Fibroblast of upper back skin (primary cell): ENCODE data around the gene TSKU.
A peak's percentile ranks its signal among the peaks of the same experiment; 100 is the strongest.
"Not testable (repeated sequence)": the region's sequence is repeated elsewhere in the genome, so short reads cannot be mapped to it uniquely, and the experiment has no call there.

Experiments
- DNase-seq: peaks from one replicate; pipeline ENCODE4 v3.0.0-alpha.2; 2013

TSKU gene

DNA sequence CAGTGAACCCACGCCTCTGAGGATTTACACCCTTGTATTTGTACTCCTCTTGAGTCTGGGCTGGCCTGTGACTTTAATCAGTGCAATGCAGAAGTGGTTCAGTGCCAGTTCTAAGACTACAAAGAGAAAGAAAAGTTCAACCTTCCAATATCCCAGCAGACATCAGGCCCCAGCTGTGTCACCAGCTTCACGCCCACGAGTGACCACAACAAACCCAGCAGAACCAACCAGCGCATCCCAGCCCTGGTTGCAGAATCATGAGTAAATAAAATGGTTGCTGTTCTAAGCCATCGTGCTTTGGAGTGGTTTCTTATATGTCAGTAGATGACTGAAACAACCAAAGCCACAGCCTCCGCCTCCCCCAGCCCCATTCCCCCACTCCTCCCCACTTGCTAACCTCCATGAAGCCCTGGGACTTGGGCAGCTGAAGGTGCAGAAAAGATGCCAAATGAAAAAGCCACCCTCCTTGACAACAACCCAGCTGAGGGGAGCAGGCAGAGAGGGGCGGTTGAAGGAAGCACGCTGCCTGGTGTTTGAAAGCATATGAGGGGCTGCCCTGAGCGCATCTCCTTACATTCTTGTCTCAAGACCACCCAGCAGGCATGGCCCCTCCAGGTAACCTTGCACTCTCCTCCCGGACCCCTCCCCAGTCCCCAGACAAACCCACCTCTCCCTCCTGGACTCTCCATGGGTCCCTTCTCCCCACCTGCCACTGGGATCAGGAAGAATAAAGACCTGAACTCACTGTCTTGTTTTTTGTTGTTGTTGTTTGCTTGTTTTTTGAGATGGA lies 20.9 kb downstream of the TSKU start:
- DNase-seq = no peak

DNA sequence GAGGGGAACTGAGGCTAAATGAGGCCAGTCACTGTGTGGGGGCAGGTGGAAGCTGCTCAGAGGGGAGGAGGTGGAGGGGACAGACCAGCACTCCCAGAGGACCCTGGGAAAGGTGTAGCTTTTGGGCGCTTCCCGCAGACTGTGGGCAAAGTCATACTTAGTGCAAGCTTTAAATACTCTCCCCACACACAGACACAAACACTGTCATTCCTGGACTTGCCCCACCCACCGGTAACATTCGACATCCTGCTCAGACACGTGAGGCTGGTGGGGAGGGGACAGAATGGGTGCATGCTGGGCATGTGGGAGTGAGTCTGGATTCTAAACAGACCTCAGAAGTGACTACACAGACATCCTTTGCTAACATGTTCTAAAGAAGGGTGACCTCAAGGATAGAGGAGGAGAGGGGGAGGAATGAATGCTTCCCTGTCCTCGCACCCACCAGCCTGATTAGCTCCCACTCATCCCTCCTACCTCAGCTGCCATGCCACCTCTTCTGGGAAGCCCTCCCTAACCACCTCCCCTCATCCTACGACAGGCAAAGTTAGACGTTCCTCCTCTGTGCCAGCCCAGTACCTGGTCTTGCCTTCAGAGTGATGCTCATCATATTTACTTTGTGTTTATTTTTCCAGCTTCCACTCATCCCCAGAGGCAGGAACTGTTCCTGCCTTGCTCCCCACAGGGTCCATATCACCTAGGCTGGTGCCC lies 22.2 kb downstream of the TSKU start:
- DNase-seq = no peak

DNA sequence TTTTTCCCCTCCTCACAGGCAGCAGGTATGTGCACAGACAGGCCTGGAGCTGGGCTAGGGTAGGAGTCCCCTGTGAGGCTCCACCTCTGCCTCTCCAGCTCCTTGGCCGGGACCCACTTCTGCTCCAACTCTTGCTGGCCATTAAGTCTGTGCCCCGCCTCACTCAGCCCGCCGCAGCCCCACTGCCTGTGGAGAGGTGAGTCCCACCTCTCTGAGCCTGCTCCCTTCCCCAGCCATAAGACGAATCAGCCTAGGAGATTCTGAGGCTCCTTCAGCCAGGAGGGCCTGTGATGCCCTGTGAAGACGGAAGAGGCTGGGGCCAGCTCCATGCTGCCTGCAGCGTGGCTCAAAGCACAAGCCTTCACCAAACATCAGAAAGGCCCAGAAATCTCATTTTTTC lies 23.0 kb downstream of the TSKU start:
- DNase-seq = no peak

DNA sequence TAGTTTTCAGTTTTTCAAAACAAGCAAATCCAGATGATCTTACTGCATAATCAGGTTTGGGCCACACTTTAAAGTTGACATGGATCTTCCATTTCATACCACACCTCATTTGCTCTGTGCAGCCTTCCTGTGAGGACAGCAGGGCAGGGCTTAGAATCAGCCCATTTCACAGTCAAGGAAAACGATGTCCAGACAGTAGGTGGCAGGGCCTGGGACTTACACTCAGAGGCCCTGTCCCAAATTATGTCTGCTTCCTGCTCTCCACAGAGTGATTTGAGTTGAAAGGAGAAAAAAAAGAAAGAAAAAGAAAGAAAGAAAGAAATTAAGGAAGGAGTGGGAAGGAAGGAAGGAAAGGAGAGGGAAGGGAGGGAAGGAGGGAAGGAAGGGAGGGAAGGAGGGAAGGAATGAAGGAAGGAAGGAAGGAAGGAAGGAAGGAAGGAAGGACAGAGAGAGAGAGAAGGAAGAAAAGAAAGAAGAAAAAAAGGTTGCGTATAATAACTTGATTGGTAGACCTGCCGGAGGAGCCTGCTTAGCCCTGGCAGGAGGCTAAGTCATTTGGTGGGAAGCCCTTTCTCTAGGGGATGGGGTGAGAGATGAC lies 23.6 kb downstream of the TSKU start:
- no peak for DNase-seq

DNA sequence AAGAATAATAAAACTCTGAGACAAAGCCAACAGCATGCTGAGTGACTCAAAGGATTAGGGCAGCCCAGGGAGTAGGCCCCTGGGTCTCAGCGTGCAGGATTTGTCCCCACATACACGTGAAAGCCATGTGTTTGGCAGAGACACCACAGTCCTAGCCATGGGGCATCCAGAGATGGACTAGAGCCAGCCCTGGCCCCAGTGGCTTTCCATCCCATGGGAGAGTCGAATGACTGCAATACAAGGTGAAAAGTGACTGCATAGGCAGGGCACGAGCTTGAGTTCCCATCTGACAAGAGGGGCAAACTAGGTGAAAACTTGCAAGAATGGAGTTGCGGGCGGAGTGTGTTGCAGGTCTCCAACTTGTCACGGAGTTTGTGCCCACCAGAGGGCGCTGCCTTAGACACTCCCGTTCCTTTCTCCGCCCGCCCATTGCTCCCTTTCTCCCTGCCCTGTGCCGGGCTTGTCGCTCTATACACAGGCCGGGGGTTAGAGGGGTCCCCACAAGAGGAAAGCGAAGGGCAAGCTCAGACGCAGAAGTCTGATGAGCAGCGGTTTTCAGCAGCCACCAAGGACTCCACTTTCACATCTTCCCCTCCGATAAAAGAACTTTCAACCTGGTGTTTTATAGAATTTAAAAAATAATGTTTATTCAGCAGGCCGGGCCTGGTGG lies 24.2 kb downstream of the TSKU start:
- DNase-seq = peak; percentile 71

DNA sequence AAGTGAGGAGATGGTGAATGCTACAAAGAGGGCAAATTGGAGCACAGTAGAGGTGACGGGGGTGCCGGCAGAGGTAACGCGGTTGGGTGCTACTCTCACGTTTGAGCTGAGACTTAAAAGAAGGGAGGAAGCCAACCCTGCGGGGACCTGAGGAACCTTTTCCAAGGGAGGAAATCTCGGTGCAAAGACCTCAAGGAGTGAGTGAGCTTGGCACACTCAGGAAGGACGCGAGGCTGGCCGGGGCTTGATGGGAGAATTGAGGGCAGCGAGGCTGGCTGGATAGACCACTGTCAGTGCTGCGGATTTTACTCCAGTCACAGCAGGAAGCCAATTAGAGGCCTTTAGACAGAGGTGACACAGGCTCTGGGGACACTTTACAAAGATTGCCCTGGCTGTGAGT lies 25.0 kb downstream of the TSKU start:
- no peak for DNase-seq

DNA sequence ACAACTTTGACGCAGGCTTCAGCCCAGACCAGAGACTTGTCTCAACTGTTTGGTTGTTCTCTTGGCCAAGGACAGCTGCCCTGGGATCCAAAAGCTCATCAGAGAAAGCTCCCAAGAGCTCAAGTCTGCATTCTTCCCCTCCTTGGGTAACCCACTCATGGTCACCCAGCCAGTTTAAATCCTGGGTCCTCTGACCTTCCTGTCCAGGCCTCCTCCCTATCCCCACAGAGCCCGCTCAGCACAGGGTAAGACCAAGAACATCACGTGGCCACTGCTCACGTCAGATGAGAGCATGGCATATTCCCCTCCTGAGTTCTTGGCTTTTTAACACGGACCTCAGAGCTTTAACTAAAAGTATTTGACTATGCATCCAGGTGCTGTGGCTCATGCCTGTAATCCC lies 25.8 kb downstream of the TSKU start:
- DNase-seq = no peak

DNA sequence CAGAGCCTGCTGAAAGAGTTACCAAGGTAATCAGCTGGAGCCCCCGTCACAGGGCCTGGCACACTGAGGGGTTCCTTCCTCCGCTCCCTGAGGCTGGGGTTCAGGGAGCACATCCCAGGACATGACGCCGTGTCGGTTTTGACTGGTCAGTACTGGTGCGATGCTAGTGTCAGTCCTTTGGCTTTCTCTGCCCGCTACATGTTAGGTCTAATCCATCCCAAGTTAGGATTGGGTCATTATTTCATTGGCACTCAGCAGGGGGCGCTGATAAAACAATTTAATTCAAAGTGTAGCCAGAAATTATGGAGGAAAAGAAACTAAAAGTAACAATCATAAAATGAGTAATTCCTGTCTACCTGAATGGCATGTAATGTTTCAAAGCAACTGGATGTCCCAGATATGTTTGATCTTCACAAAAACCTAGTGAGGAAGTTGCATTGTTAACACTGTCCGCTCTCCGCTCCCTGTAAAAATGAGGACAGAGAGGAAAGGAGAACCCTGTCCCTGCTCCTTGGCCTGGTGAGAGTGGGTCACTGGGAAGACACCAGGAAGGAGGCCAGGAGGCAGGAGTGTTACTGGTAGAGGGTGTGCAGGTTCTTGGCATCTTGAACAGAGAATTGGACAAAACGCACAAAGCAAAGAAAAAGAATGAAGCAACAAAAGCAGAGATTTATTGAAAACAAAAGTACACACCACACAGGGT lies 27.1 kb downstream of the TSKU start:
- DNase-seq = peak; percentile 20

DNA sequence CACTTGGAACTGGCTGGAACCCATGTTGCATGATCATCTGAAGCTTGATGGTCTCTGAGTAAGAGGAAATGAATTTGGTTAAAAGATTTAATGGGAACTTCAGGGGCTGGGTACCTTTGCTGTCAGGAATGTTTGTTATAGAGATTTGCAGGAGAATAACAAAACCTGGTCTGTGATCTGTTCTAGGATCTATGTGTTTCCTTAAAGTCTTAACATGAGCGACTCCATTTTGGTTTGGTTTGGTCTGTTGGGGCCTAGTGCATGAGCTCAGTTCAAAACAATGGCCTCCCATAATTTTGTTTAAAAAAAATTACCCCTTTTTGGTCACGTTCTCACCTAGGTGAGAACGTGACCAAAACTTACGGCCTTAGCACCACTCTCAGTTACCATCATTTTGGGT lies 28.1 kb downstream of the TSKU start:
- DNase-seq = no peak

DNA sequence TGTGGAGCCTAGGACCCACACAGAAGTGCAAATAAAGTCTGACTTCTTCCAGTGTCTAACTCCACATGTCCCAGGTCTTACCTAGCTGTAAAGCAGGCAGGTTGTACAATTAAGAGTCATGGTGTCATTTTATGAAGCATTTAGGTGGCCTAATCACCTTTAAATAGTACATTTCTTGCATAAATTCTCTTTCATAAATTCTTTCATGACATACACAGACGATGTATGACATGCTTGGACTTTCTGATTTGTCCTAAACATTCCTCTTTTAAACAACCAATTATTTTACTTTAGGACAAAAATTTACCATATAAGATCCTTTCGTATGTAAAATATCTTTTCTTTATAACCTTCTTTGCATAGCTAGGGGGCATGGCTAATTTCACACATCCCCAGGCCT lies 31.3 kb downstream of the TSKU start:
- DNase-seq = no peak

DNA sequence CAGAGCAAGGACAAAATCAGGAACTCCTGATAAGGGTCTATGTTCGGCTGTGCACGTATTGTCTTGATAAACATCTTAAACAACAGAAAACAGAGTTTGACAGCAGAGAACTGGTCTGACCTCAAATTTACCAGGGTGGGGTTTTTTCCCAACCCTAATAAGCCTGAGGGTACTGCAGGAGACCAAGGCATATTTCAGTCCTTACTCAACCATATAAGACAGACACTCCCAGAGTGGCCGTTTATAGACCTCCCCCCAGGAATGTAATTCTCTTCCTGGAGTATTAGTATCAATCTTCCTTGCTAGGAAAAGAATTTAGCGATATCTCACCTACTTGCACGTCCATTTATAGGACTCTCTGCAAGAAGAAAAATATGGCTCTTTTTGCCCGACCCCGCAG lies 32.5 kb downstream of the TSKU start:
- DNase-seq = not testable (repeated sequence)

DNA sequence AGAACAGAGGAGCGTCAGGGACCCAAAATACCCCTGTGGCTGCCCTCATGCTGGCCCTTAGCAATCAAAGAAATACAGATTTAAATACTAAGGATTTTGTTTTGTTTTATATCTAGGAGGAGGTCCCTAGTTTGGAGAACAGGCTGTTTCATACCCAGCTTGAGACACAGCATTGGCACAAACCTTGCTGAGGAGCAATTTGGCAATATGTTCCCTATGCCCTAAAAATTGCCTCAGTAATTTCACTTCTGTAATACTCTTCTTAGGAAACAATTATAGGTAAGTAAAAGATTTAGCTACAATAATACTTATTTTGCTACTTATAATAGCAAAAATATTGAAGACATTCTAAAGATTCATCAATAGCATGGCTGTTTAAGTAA lies 37.0 kb downstream of the TSKU start:
- DNase-seq = no peak

DNA sequence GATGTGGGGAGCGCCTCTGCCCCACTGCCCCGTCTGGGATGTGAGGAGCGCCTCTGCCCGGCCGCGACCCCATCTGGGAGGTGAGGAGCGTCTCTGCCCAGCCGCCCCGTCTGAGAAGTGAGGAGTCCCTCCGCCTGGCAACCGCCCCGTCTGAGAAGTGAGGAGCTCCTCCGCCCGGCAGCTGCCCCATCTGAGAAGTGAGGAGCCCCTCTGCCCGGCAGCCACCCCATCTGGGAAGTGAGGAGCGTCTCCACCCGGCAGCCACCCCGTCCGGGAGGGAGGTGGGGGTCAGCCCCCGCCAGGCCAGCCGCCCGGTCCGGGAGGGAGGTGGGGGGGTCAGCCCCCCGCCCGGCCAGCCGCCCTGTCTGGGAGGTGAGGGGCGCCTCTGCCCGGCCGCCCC lies 38.2 kb downstream of the TSKU start:
- not testable (repeated sequence) for DNase-seq

DNA sequence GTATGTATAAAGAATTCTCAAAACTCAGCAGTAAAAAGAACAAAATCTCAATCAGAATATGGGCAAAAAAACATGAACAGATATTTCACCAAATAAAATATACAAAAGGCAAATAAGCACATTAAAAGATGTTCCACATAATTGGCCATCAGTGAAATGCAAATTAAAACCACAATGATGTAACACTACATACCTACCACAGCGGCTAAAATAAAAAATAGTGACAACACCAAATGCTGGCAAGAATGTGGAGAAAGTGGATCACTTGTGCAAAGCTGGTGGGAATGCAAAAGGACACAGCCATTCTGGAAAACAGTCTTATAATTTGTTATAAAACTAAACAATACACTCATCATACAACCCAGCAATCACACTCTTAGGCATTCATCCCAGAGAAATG lies 39.2 kb downstream of the TSKU start:
- DNase-seq = no peak

DNA sequence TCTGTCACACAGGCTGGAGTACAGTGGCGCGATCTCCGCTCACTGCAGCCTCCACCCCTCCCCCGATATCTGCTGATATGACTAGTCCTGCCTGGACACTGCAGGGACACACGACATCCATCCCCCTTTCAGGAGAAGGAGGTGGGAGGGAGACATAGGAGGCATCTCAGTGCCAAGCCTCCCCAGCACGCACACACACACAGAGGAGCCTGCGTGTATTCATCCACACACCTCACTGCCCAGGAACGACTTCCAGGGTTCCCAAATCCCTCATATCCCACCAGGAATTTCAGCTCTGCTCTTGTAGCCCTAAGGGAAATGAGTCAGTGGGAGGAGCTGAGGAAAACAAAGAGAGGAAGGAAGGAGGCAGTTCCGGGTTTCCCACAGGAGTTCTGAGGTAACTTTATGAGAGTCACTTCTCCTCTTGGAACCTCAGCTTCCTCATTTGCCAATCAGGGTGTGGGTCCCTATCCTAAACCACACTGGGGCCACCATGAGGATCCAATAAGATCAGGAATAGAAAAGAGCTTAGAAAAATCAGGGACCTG lies 40.4 kb downstream of the TSKU start:
- peak; percentile 87 for DNase-seq

DNA sequence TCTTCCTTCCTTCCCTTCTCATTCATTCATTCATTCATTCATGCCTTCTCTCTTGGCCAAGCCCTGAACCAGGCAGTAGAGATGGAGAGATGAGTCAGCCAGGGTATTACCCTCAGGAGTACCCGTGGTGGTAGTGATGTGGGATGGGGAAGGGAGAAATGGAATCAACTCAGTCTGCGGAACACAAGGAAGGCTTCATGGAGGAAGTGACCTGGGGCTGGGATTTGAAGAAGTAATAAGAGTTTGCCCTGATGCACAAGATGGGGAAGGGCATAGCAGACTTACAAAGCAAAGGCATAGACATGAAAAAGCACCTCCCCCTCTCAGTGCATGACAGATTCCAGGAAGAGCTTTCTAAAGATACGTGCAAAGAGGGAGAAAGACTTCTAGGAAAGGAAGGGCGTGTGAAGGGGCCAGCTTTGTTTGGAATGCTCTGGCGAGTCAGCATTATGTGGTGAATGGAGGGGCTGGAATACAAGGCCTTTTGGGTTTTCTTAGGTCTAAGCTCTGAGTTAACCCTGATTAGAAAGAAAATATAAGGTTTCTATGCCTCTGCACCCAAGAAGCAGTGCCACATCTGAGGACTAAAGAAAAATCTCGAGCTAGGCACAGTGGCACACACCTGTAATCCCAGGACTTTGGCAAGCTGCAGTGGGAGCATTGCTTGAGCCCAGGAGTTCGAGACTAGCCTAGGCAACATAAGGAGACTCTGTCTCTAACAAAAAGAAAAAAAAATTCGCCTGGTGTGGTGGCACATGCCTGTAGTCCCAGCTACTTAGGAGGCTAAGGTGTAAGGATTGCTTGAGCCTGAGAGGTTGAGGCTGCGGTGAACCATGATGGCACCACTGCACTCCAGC lies 41.2 kb downstream of the TSKU start:
- peak; percentile 66 for DNase-seq

DNA sequence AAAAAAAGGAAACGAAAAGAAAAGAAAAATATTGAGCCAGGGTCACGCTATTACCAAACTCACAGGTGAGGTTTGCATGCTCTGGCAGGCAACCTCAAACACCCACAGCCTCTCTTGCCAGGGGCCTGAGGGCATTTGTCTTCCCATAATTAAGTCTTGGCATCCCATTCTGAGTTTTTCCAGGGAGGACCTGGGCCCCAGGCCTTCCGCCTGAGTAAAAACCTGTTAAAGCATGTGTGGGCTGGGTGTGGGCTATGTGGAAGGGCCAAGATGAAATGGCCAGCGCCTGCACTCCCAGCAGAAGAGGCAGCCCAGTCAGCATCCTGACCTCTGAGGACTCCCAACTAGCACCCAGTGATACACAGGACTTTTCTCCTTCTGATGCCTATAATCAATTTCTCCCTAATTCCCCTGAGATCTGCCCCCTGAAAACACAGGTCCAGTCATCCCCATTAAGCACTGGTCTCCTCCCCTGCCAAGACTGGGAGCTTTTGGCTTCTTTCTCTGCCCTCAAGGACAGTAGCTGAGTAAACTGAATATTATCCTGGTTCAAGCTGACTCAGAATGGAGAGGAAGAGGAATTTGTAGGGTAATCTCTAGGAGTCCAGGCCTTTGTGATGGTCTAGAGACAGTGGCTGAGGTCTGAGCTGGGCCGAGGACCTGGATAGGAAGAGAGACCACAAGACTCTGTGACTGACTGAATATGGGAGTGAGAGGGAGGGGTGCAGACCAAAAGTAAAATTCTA lies 42.0 kb downstream of the TSKU start:
- peak; percentile 29 for DNase-seq

DNA sequence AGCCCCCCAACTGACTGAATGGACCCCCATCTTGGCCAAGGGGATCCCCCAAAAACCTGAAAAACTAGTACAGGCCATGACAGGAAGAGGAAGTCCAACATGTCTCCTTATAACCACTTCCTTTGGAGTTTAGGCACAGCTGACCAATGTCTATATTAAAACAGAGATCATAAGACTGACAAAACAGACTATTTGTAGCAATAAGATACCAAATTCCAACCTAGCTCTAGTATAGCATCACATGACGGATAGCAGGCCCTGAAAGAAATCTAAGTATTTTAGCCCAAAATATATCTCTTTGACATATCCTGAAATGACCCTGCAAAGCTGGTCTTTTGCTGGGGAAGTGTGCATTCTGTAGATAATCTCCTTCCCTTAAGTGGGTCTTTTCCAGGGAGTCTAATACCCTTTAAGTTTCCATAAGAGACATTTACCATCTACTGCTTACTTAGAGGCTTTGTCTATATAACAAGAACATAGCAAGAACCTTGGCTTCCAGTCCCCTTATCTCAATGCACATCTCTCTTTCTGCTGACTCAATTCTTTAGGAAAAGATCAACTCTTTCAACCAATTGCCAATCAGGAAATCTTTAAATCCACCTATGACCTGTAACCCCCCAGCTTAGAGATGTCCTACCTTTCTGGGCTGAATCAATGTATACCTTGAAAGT lies 42.7 kb downstream of the TSKU start:
- DNase-seq = no peak

DNA sequence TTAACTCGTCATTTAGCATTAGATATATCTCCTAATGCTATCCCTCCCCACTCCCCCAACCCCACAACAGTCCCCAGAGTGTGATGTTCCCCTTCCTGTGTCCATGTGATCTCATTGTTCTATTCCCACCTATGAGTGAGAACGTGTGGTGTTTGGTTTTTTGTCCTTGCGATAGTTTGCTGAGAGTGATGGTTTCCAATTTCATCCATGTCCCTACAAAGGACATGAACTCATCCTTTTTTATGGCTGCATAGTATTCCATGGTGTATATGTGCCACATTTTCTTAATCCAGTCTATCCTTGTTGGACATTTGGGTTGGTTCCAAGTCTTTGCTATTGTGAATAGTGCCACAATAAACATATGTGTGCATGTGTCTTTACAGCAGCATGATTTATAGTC lies 43.4 kb downstream of the TSKU start:
- not testable (repeated sequence) for DNase-seq

DNA sequence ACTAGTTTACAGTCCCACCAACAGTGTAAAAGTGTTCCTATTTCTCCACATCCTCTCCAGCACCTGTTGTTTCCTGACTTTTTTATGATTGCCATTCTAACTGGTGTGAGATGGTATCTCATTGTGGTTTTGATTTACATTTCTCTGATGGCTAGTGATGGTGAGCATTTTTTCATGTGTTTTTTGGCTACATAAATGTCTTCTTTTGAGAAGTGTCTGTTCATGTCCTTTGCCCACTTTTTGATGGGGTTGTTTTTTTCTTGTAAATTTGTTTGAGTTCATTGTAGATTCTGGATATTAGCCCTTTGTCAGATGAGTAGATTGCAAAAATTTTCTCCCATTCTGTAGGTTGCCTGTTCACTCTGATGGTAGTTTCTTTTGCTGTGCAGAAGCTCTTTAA lies 43.8 kb downstream of the TSKU start:
- not testable (repeated sequence) for DNase-seq
